CD1c-positive myeloid dendritic cell (primary cell): ENCODE measurements around the gene CCZ1B.
"Not testable (repeated sequence)": the region's sequence is repeated elsewhere in the genome, so short reads cannot be mapped to it uniquely, and the experiment has no call there.

Experiments used
- DNase-seq: peaks from one replicate; pipeline ENCODE4 v3.0.0-alpha.2; 2016; ENCODE audit errors: extremely low spot score

CCZ1B gene

DNA sequence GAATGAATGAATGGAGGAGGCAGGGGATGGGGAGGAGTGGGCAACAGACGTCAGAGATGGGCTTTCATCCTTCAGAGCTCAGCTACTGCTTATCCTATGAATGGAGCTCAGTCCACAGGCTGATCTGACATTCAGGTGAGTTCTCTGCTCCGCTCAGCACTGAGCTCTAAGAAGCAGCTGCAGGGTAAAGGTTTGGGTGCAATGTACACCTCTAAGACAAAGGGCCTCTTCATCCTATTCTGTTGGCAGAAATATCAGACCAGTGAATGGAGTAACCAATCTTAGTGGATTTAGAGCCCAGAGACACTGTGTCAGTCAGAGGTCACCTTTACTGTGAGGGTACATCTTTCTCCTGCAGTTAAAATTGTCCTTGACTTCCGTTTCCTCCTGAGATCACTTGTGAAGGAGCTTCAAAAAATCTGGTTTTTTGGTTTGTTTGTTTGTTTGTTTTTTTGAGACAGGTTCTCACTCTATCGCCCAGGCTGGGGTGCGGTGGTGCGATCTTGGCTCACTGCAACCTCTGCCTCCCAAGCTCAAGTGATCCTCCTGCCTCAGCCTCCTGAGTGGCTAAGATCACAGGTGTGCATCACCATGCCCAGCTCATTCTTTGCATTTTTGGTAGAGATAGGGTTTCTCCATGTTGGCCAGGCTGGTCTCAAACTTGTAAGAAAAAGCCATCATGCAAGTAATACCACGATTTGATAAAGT, 5.1 kb upstream of the CCZ1B start:
- DNase-seq: no peak

- DNase-seq: not testable (repeated sequence)
These were observed 4.0 kb upstream of the CCZ1B start for GRCh38 chr7:6830026-6830425.

DNA sequence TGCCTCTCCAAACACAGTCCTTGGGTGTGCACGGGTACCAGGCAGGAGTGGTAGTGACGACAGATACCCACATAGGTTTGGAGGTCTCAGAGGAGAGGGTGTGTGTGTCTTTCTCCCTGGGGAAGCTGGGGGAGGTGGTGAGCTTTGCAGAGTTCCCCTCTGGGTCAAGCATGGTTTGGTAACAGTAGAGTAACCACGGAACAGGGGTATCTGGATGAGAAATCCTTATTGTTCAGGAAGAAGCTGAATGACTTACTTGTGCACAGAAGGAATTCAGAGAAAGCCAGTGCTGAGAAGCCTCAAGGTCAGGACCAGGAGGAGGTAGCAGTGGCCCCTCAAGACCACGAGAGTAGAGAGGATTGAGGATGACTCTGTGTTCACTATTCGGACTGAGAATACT, 3.5 kb upstream of the CCZ1B start:
- DNase-seq: not testable (repeated sequence)

DNA sequence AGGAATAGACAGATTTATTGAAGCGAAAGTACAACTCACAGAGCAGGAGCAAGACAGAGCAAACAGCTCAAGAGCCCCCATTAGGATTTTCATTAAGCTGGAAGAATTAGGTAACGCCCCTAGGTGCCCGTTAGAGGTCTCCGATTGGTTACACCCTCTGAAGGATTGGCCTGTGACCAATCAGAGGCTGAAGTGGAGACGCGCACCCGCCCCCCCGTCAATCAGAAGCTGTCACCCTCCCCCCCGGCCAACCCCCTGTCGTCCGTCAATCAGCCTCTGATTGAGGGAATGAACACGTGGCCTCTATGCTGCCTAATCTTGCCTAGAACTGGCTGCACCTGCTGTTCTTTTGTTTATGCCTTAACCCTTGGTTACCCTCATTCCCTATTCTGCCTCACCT, 1.1 kb upstream of the CCZ1B start:
- not testable (repeated sequence) for DNase-seq

DNA sequence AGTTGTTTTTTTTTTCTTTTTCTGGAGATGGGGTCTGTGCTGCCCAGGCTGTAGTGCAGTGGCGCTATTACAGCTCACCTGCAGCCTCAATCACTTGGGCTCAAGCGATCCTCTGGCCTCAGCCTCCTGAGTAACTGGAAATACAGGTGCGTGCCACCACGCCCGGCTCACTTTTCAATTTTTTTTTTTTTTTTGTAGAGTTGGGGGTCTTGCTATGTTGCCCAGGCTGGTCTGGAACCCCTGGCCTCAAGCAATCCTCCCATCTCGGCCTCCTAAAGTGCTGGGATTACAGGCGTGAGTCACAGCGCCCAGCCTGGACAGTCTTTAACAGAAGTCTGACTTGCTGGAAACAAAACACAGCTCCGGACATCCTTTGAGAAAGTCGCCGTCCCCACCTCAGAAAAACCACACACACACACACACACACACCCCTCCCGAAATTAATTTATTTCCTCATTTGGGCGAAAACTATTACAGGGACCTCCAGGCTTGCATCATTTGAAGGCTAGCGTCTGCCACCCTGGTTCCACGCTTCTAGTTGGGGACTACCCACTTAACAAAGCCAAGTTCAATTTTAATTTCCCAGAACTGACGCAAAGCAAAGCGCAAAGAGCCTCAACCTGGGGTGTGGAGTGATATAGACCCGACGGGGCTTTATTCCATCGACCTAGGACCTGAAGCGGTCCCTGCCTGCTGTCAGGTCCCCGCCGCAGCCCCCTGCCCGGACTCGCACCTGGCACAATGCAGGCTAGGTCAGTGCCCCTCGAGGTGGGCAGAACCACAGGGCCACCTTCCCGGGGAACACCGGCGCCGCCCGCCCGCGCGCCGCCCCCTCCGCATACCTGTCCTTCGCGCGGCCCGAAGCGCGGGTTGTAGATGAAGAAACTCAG, 594 bp downstream of the CCZ1B start:
- not testable (repeated sequence) for DNase-seq

DNA sequence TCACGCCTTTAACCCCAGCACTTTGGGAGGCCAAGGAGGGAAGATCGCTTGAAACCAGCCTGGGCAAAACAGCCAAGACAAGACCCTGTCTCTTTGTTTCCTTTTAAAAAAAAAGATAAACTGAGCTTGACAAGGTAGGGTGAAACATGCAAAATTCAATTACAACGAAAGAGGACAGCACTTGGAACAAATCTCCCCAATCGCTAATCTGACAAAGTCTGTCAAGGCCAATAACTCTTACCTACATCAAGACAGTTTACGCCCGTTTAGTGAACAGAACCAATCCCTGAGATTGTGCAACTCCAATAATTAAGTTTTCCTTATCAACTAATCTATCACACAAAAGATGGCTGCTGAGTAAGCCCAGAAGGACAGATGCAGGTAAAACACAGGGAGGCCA, 4.5 kb downstream of the CCZ1B start:
- DNase-seq: not testable (repeated sequence)

- DNase-seq: not testable (repeated sequence)
These were observed 10.6 kb downstream of the CCZ1B start for GRCh38 chr7:6815470-6815869.

- DNase-seq: not testable (repeated sequence)
These were observed 13.1 kb downstream of the CCZ1B start for GRCh38 chr7:6813011-6813410.

GRCh38 chr7:6807959-6808358, 18.1 kb downstream of the CCZ1B start:
- not testable (repeated sequence) for DNase-seq

DNA sequence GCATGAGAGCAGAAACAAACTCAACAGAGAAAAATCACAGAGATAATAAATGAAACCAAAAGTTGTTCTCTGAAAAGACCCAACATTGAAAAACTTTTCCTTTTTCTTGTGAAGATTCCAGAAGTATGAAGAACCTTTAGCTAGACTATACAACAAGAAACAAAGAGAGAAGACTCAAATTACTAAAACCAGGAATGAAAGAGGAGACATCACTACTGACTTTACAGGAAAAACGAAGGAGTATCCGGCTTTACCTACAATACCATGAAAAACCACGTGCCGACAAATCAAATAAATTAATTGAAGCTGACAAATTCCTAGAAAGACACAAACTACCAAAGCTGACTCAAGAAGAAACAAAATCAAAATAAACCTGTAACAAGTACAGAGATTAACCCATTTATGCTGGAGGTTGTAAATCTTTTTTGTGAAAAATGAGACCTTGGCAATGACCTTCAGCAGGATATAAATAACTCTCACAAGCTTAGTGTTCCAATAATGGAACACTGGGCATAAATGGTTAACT, 18.6 kb downstream of the CCZ1B start:
- DNase-seq: not testable (repeated sequence)

GRCh38 chr7:6800331-6800730, 25.7 kb downstream of the CCZ1B start:
- DNase-seq: not testable (repeated sequence)

- DNase-seq: not testable (repeated sequence)
These were observed 26.2 kb downstream of the CCZ1B start for GRCh38 chr7:6799887-6800286.

- DNase-seq: not testable (repeated sequence)
These were observed 28.0 kb downstream of the CCZ1B start for GRCh38 chr7:6798047-6798446.

GRCh38 chr7:6797218-6797617, 28.9 kb downstream of the CCZ1B start:
- not testable (repeated sequence) for DNase-seq

- not testable (repeated sequence) for DNase-seq
These were observed 31.8 kb downstream of the CCZ1B start for GRCh38 chr7:6794276-6794675.

- DNase-seq: not testable (repeated sequence)
These were observed 33.8 kb downstream of the CCZ1B start for GRCh38 chr7:6792113-6792872.

- DNase-seq: not testable (repeated sequence)
These were observed 36.7 kb downstream of the CCZ1B start for GRCh38 chr7:6789353-6789752.

DNA sequence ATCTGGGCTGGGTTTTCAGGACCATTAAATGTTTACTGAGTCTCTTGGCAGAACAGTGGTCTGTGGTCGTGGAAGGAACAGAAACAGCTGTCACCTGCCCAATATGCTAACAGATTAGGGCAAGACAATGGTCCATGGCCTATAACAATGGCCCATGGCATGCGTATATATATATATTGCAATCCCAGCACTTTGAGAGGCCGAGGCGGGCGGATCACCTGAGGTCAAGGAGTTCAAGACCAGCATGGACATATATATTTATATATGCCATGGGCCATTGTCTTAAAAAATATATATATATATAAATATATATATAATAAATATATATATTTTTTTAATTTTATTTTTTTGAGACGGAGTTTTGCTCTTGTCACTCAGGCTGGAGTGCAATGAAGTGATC, 44.5 kb downstream of the CCZ1B start:
- not testable (repeated sequence) for DNase-seq

- not testable (repeated sequence) for DNase-seq
These were observed 64.9 kb downstream of the CCZ1B start for GRCh38 chr7:6761186-6761585.

- not testable (repeated sequence) for DNase-seq
These were observed 72.1 kb downstream of the CCZ1B start, which contains the start of gene RSPH10B2 for GRCh38 chr7:6753964-6754363. RSPH10B2 (plus strand) TSS chr7:6754103; CDS start chr7:6757678, 3,575 bp downstream.

DNA sequence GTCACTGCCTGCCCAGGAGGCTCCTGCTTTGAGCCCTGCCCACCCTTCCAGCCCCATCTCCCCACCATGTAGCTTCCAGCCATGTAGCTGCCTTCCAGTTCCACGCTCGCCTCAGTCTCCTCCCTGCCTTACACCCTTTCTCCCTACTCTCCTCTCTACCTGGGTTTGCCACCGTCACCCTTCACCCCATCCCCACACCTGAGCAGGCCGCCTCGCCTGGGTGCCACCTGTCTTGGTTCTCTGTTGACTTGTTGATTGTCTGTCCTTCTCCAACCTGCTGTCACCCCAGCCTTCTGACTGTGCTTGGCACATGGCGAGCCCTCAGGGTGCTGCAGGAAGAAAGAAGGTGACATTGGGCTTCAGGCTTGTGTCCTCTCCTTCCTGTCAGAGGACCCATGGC, 75.9 kb downstream of the CCZ1B start:
- not testable (repeated sequence) for DNase-seq

- DNase-seq: not testable (repeated sequence)
These were observed 76.7 kb downstream of the CCZ1B start for GRCh38 chr7:6749335-6749734.
